Measurements from ENCODE around the gene MST1R. TPM values are rescaled to one million over a fixed set of nuclear protein-coding genes. Genes with fewer than 3 reads are reported as not detected.
"Not testable (repeated sequence)": the region's sequence is repeated elsewhere in the genome, so short reads cannot be mapped to it uniquely, and the experiment has no call there.

The MST1R gene
- under 1 TPM; 0.38 to 0.76 (median 0.57) TPM for total RNA-seq

GRCh38 chr3:49903451-49904424 lies at the start of gene MST1R:
Gene MST1R, minus strand, starts transcription at chr3:49903873. Its CDS starts 264 bp downstream, at chr3:49903609.
- DNase-seq = peak; percentile 75
- ATAC-seq = peak; percentile 98 to 99

GRCh38 chr3:49952924-49953323 lies 49.3 kb upstream of the MST1R start:
- ATAC-seq (no peak), DNase-seq (no peak)
- no peaks in the 10 kb centered on the region for H3K9me3 Mint-ChIP-seq
- no peaks in the 10 kb centered on the region for H3K27me3 Mint-ChIP-seq (ENCODE audit: low read depth)
- no peaks in the 10 kb centered on the region for H3K36me3 Mint-ChIP-seq (ENCODE audit: insufficient read depth)
- H3K4me3 Mint-ChIP-seq = no peak overlapping the region
- peaks cover 23% of the 10 kb centered on the region for H3K4me1 Mint-ChIP-seq (ENCODE audit: low read depth)

More at GRCh38 chr3:49903451-49904424, at the start of gene MST1R:
- Mint-ChIP-seq H3K4me3 (peak within 1 kb of the TSS; percentile 75), H3K4me1 (ENCODE audit: low read depth) (peaks cover 21% of the 10 kb centered on the region), H3K27me3 (ENCODE audit: low read depth) (no peaks in the 10 kb centered on the region), H3K36me3 (ENCODE audit: insufficient read depth) (no peaks in the 10 kb centered on the region), H3K9me3 (no peaks in the 10 kb centered on the region)

GRCh38 chr3:49942651-49943050 lies 39.0 kb upstream of the MST1R start:
- DNase-seq = no peak
- ATAC-seq = no peak
- H3K4me3 Mint-ChIP-seq = peak overlapping the region; percentile 60
- H3K27me3 Mint-ChIP-seq (ENCODE audit: low read depth) = no peaks in the 10 kb centered on the region
- peaks cover 3% of the 10 kb centered on the region for H3K9me3 Mint-ChIP-seq
- H3K36me3 Mint-ChIP-seq (ENCODE audit: insufficient read depth) = peaks cover 11% of the 10 kb centered on the region
- peaks cover 36% of the 10 kb centered on the region for H3K4me1 Mint-ChIP-seq (ENCODE audit: low read depth)

GRCh38 chr3:49940667-49941249 lies 37.1 kb upstream of the MST1R start:
- Mint-ChIP-seq H3K27me3 (ENCODE audit: low read depth) (no peaks in the 10 kb centered on the region), H3K36me3 (ENCODE audit: insufficient read depth) (peaks cover 9% of the 10 kb centered on the region), H3K4me3 (peak overlapping the region; percentile 93), H3K4me1 (ENCODE audit: low read depth) (peaks cover 30% of the 10 kb centered on the region), H3K9me3 (peaks cover 3% of the 10 kb centered on the region)
- no peak for ATAC-seq
- DNase-seq = no peak

GRCh38 chr3:49939858-49940666 lies 36.4 kb upstream of the MST1R start, which contains the start of gene RBM6:
Gene RBM6, plus strand, starts transcription at chr3:49940150. Its CDS starts 22,492 bp downstream, at chr3:49962642.
- Mint-ChIP-seq H3K4me1 (ENCODE audit: low read depth) (peaks cover 28% of the 10 kb centered on the region), H3K27me3 (ENCODE audit: low read depth) (no peaks in the 10 kb centered on the region), H3K9me3 (peaks cover 3% of the 10 kb centered on the region), H3K4me3 (peak within 1 kb of the TSS; percentile 93), H3K36me3 (ENCODE audit: insufficient read depth) (peaks cover 9% of the 10 kb centered on the region)
- peak; percentile 98 for ATAC-seq
- DNase-seq = peak; percentile 90

GRCh38 chr3:49937090-49937489 lies 33.4 kb upstream of the MST1R start:
- ATAC-seq = no peak
- Mint-ChIP-seq H3K27me3 (ENCODE audit: low read depth) (no peaks in the 10 kb centered on the region), H3K36me3 (ENCODE audit: insufficient read depth) (no peaks in the 10 kb centered on the region), H3K9me3 (no peaks in the 10 kb centered on the region), H3K4me3 (no peak overlapping the region), H3K4me1 (ENCODE audit: low read depth) (peaks cover 14% of the 10 kb centered on the region)
- no peak for DNase-seq

GRCh38 chr3:49932281-49932680 lies 28.6 kb upstream of the MST1R start:
- peaks cover 19% of the 10 kb centered on the region for H3K4me1 Mint-ChIP-seq (ENCODE audit: low read depth)
- not testable (repeated sequence) for DNase-seq; H3K4me3 Mint-ChIP-seq; H3K27me3 Mint-ChIP-seq (ENCODE audit: low read depth); ATAC-seq; H3K36me3 Mint-ChIP-seq (ENCODE audit: insufficient read depth); H3K9me3 Mint-ChIP-seq

- Mint-ChIP-seq H3K36me3 (ENCODE audit: insufficient read depth) (no peaks in the 10 kb centered on the region), H3K27me3 (ENCODE audit: low read depth) (no peaks in the 10 kb centered on the region), H3K4me1 (ENCODE audit: low read depth) (peaks cover 22% of the 10 kb centered on the region), H3K9me3 (no peaks in the 10 kb centered on the region), H3K4me3 (no peak overlapping the region)
- no peak for ATAC-seq
- DNase-seq = no peak
Measured at GRCh38 chr3:49930922-49931321, 27.2 kb upstream of the MST1R start.

- Mint-ChIP-seq H3K36me3 (ENCODE audit: insufficient read depth) (no peaks in the 10 kb centered on the region), H3K4me1 (ENCODE audit: low read depth) (peaks cover 22% of the 10 kb centered on the region), H3K4me3 (peak overlapping the region; percentile 85), H3K27me3 (ENCODE audit: low read depth) (no peaks in the 10 kb centered on the region), H3K9me3 (no peaks in the 10 kb centered on the region)
- DNase-seq = no peak
- ATAC-seq = no peak
Measured at GRCh38 chr3:49930168-49930690, 26.6 kb upstream of the MST1R start.

- no peaks in the 10 kb centered on the region for H3K9me3 Mint-ChIP-seq
- H3K36me3 Mint-ChIP-seq (ENCODE audit: insufficient read depth) = no peaks in the 10 kb centered on the region
- peak; percentile 98 to 99 for ATAC-seq
- DNase-seq = peak; percentile 82
- no peaks in the 10 kb centered on the region for H3K27me3 Mint-ChIP-seq (ENCODE audit: low read depth)
- peak within 1 kb of the TSS; percentile 85 for H3K4me3 Mint-ChIP-seq
- peaks cover 22% of the 10 kb centered on the region for H3K4me1 Mint-ChIP-seq (ENCODE audit: low read depth)
Measured at GRCh38 chr3:49929291-49930167, 25.9 kb upstream of the MST1R start, which contains the start of gene MON1A. Gene MON1A, minus strand, starts transcription at chr3:49929811. Its CDS starts 16,465 bp downstream, at chr3:49913346.

- Mint-ChIP-seq H3K27me3 (ENCODE audit: low read depth) (no peaks in the 10 kb centered on the region), H3K36me3 (ENCODE audit: insufficient read depth) (no peaks in the 10 kb centered on the region), H3K4me1 (ENCODE audit: low read depth) (peaks cover 22% of the 10 kb centered on the region), H3K9me3 (no peaks in the 10 kb centered on the region), H3K4me3 (peak overlapping the region; percentile 85)
- no peak for ATAC-seq
- DNase-seq = no peak
Measured at GRCh38 chr3:49928481-49929017, 24.9 kb upstream of the MST1R start.

- peak overlapping the region; percentile 85 for H3K4me3 Mint-ChIP-seq
- no peaks in the 10 kb centered on the region for H3K9me3 Mint-ChIP-seq
- no peaks in the 10 kb centered on the region for H3K36me3 Mint-ChIP-seq (ENCODE audit: insufficient read depth)
- no peaks in the 10 kb centered on the region for H3K27me3 Mint-ChIP-seq (ENCODE audit: low read depth)
- no peak for ATAC-seq
- peaks cover 22% of the 10 kb centered on the region for H3K4me1 Mint-ChIP-seq (ENCODE audit: low read depth)
- no peak for DNase-seq
Measured at GRCh38 chr3:49927798-49928197, 24.1 kb upstream of the MST1R start.

Measured in activated T-cell treated with anti-CD3 and anti-CD28 coated beads, Interleukin-2, amount 50 U/mL, for 4 hours (primary cell).